A673 (cell line): ENCODE measurements around the gene PARP6. TPM values are rescaled to one million over a fixed set of nuclear protein-coding genes. Genes with fewer than 3 reads are reported as not detected.
"Not testable (repeated sequence)": the region's sequence is repeated elsewhere in the genome, so short reads cannot be mapped to it uniquely, and the experiment has no call there.

Experiments used
- BruUV-seq: library from RNA; stranded (reverse); fragments of 400-500 nt; replicated peaks from 2 replicates; lab custom pipeline; 2021; lab: Mats Ljungman, UMichigan
- CTCF ChIA-PET: fragments of 300-600 bp; sonication (Branson Sonifier 250); formaldehyde crosslinking; loops from one replicate; lab custom pipeline; 2022; ENCODE audit warnings: antibody characterized with exemption; lab: Charles Lee
- POLR2A ChIA-PET: fragments of 300-600 bp; sonication (Branson Sonifier 250); formaldehyde crosslinking; loops from one replicate; lab custom pipeline; 2022; ENCODE audit warnings: antibody characterized with exemption; ENCODE audit not compliant: low non-redundant PET; lab: Charles Lee
- DNase-seq: peaks from one replicate; pipeline ENCODE4 v3.0.0-alpha.2; 2015; ENCODE audit warnings: low spot score
- H3K27ac ChIP-seq: fragments of 200-600 bp; sonication (generic); 2 replicates; pipeline ENCODE4 v1.5.1; 2016; ENCODE audit warnings: mixed run types, low read depth, mild to moderate bottlenecking, mixed read lengths, antibody characterized with exemption, low read length; ENCODE audit not compliant: poor library complexity, severe bottlenecking
- H3K27me3 ChIP-seq: fragments of 200-600 bp; sonication (generic); replicated peaks from 2 replicates; pipeline ENCODE4 v1.6.1; 2017; ENCODE audit warnings: mixed run types, low read depth, mild to moderate bottlenecking, mixed read lengths, antibody characterized with exemption, low read length; ENCODE audit not compliant: insufficient read depth, poor library complexity
- H3K36me3 ChIP-seq: fragments of 200-600 bp; sonication (generic); 2 replicates; pipeline ENCODE4 v1.6.1; 2016; ENCODE audit warnings: mixed run types, mild to moderate bottlenecking, mixed read lengths, antibody characterized with exemption, low read length; ENCODE audit not compliant: insufficient read depth, poor library complexity, severe bottlenecking
- H3K4me1 ChIP-seq: fragments of 200-600 bp; sonication (generic); 2 replicates; pipeline ENCODE4 v1.6.1; 2017; ENCODE audit warnings: mixed run types, mild to moderate bottlenecking, mixed read lengths, antibody characterized with exemption, low read length; ENCODE audit not compliant: insufficient read depth, poor library complexity, severe bottlenecking
- H3K4me3 ChIP-seq: fragments of 200-600 bp; sonication (generic); 2 replicates; pipeline ENCODE4 v1.5.1; 2016; ENCODE audit warnings: low read depth, mixed run types, mild to moderate bottlenecking, mixed read lengths, low read length; ENCODE audit not compliant: poor library complexity, severe bottlenecking
- H3K9me3 ChIP-seq: fragments of 200-600 bp; sonication (generic); 2 replicates; pipeline ENCODE4 v1.6.1; 2016; ENCODE audit warnings: mixed run types, low read depth, mild to moderate bottlenecking, mixed read lengths, antibody characterized with exemption, low read length; ENCODE audit not compliant: poor library complexity, severe bottlenecking
- EZH2 ChIP-seq: fragments of 200-600 bp; sonication (generic); IDR thresholded peaks from 2 replicates; pipeline ENCODE4 v1.6.1; 2017; ENCODE audit warnings: borderline replicate concordance, low read depth, mild to moderate bottlenecking, mixed read lengths, antibody characterized with exemption, low read length; ENCODE audit not compliant: poor library complexity, severe bottlenecking
- intact Hi-C: fragments of 100-400 bp; cut with micrococcal nuclease; formaldehyde crosslinking; loops from one replicate; pipeline ENCODE4 v1.10.0; 2022; ENCODE audit not compliant: unreplicated experiment
- total RNA-seq: library from RNA; stranded (reverse); gene quantifications from 2 replicates; pipeline ENCODE4 v1.2.3, GENCODE V29; 2021
- TF ChIP-seq, protein P1 (sequence below): fragments of 300-800, 200-600 bp; sonication (generic); conservative IDR thresholded peaks from 2 replicates; pipeline ENCODE4 v1.5.1; 2017; ENCODE audit warnings: low read depth, mild to moderate bottlenecking, antibody characterized with exemption, low read length, moderate library complexity, mixed read lengths

PARP6 gene
- total RNA-seq, 1 experiment from 2014 or later, result 71.4 TPM

DNA sequence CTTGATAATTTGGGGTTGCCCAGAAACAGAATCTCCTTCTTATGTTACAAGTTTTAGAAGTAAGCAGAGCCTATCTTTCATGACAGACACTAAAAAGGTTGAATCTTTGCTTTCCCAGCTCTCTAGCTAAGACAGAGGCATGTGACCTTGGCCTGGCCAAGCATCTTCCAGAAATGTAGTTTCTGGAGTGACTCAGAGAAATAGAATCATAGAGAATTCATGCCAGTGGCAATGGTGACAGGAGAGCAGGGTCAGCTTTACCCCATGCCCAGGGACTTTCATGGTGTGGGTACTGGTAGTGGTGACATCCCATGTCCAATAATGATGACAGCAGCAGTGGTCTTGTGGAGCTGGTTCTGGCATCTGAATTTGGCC is 4.0 kb upstream of the PARP6 start:
- no peak for DNase-seq
- CTCF ChIA-PET, result no interaction called here

DNA sequence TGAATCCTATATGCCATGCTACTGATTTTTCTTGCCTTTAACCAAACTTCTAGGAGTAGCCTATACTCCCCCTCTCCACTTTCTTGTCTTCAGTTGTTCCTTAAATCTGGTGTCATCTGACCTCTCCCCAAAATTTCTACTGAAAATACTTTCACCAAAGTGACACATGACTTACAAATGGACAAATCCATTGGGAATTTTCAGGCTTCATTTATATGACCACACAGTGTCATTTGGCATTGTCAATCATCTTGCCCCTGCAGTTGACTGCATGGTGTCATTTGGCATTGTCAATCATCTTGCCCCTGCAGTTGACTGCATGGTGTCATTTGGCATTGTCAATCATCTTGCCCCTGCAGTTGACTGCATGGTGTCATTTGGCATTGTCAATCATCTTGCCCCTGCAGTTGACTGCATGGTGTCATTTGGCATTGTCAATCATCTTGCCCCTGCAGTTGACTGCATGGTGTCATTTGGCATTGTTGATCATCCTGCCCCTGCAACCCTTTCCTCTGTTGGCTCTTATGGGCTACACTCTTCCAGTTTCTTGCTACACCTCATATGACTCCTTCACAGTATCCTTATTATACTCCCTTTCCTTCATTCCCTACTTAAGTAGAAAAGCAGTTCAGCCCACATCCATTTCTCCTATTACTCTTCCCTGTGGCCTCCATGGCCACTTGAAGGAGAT is 3.4 kb upstream of the PARP6 start:
- POLR2A ChIA-PET, result not testable (repeated sequence)

More for the DNA sequence above, 4.0 kb upstream of the PARP6 start:
- intact Hi-C loops, result no loop called here
- POLR2A ChIA-PET, result no interaction called here
- Histone ChIP-seq H3K9me3 (no peaks in the 10 kb centered on the region), H3K4me3 (no peak overlapping the region), H3K36me3 (no peaks in the 10 kb centered on the region), H3K4me1 (peaks cover 6% of the 10 kb centered on the region), H3K27me3 (no peaks in the 10 kb centered on the region), H3K27ac (no peak overlapping the region)
- TF ChIP-seq, protein P1, sequence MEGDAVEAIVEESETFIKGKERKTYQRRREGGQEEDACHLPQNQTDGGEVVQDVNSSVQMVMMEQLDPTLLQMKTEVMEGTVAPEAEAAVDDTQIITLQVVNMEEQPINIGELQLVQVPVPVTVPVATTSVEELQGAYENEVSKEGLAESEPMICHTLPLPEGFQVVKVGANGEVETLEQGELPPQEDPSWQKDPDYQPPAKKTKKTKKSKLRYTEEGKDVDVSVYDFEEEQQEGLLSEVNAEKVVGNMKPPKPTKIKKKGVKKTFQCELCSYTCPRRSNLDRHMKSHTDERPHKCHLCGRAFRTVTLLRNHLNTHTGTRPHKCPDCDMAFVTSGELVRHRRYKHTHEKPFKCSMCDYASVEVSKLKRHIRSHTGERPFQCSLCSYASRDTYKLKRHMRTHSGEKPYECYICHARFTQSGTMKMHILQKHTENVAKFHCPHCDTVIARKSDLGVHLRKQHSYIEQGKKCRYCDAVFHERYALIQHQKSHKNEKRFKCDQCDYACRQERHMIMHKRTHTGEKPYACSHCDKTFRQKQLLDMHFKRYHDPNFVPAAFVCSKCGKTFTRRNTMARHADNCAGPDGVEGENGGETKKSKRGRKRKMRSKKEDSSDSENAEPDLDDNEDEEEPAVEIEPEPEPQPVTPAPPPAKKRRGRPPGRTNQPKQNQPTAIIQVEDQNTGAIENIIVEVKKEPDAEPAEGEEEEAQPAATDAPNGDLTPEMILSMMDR, result no peak
- no peak for TF ChIP-seq EZH2
- BruUV-seq, result no TSS peak

DNA sequence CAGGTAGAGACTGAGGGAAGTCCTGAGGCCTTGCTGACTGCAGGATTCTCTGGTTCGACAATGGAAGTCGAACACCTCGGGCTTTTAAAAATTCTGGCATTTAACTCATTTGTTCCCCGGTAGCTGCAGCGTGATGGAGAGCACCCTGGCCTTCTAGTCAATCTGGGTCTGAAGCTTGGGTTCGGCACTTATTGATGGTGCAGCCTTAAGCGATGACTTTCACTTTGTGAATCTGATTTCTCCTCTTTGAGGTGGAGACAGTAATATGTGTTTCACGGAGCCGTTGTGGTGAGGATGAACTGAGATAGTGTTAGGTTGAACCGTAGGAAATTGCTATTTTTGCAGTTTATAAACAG is 621 bp upstream of the PARP6 start:
- CTCF ChIA-PET, result interaction anchor here (0.5 kb wide), 1 partner anchor 50 kb away, joined by 4 read pairs; no protein-coding TSS in a partner anchor
- Histone ChIP-seq H3K36me3 (peaks cover 15% of the 10 kb centered on the region), H3K27ac (peak overlapping the region; percentile 17), H3K4me1 (peaks cover 13% of the 10 kb centered on the region), H3K4me3 (peak overlapping the region; percentile 93), H3K27me3 (no peaks in the 10 kb centered on the region), H3K9me3 (no peaks in the 10 kb centered on the region)
- BruUV-seq, result no TSS peak
- intact Hi-C loops, result no loop called here
- POLR2A ChIA-PET, result no interaction called here
- TF ChIP-seq, protein P1, result no peak
- TF ChIP-seq EZH2, result no peak
- no peak for DNase-seq

More for the DNA sequence above, 3.4 kb upstream of the PARP6 start:
- H3K4me1 ChIP-seq, result peaks cover 11% of the 10 kb centered on the region
- H3K27me3 ChIP-seq, H3K27ac ChIP-seq, H3K4me3 ChIP-seq, BruUV-seq, DNase-seq, H3K9me3 ChIP-seq, intact Hi-C loops, H3K36me3 ChIP-seq, CTCF ChIA-PET: not testable (repeated sequence)

DNA sequence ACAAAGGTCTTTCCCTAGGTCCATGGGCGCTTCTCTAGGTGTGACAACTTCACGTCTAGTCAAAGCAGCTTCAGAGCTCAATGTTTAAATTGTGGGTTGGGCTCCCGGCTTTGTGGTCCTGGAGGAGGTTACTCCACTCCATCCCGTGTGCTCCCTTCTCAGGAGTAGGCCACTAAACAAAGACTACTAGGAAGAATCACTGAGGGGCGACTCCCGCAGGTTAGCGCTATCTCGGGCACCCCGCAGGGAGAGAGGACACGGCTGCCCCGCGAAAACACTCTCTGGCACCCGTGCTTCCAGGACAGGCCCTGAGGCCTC is 500 bp downstream of the PARP6 start:
- ChIA-PET POLR2A (no interaction called here), CTCF (no interaction called here)
- intact Hi-C loops, result no loop called here
- Histone ChIP-seq H3K36me3 (peaks cover 26% of the 10 kb centered on the region), H3K4me3 (peak overlapping the region; percentile 93), H3K4me1 (peaks cover 13% of the 10 kb centered on the region), H3K27me3 (no peaks in the 10 kb centered on the region), H3K27ac (peak overlapping the region; percentile 90), H3K9me3 (no peaks in the 10 kb centered on the region)
- peak; percentile 26 for DNase-seq
- TF ChIP-seq, protein P1, result no peak
- TF ChIP-seq EZH2, result no peak
- no TSS peak for BruUV-seq
